Measurements from ENCODE around the gene CDK17. TPM values are rescaled to one million over a fixed set of nuclear protein-coding genes. Genes with fewer than 3 reads are reported as not detected.

CDK17 gene
- total RNA-seq, 1 donor from 2014 or later: 42.8 TPM

DNA sequence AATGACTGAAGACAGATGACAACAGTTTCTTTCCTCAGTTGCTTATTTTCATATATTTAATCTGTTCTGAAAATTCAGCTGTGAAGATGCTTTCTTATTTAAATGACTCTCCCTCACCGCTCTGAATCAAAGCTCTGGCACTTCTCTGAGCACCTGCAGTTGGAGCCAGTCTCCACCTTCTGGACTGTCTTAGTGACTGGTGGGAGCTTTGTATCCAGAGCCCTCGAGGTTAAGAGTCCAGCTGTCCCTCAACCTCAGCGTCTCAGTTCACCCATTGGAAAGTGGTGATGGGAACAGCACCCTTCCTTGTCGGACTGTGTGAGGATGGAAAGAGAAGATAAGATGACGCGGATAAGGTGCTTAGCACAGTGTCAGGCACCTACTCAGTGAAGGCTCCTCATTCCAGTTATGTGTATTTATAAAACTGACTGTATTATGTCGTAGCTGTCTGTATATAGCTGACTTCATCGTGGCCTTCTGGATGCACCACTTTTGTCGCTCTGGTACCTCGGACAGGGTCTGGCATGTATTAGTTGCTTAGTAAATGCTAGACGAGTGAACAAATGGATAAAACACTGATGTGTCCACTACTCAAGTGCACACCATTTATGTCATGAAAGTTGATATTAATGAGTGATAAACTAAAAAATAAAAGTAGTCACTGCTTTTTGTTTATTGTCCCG, 171.5 kb downstream of the CDK17 start:
- no peak overlapping the region for H3K27ac ChIP-seq (ENCODE audit: low read depth, low read length)
- no peaks in the 10 kb centered on the region for H3K9me3 ChIP-seq (ENCODE audit: control insufficient read depth in 3 of 3, low read length in 3 of 3)
- H3K27me3 ChIP-seq (ENCODE audit: control insufficient read depth in 3 of 3, insufficient read depth in 3 of 3, low read length in 3 of 3): no peaks in the 10 kb centered on the region
- H3K4me1 ChIP-seq (ENCODE audit: control insufficient read depth in 3 of 3, insufficient read depth in 3 of 3, low read length in 3 of 3): peaks cover 3 to 11% (median 7%) of the 10 kb centered on the region in 3 donors
- no peak overlapping the region for H3K9ac ChIP-seq (ENCODE audit: low read depth in 1 of 3, low read length in 3 of 3)
- H3K36me3 ChIP-seq (ENCODE audit: control insufficient read depth in 3 of 3, insufficient read depth in 3 of 3, low read length in 3 of 3): peaks cover 4 to 7% (median 5%) of the 10 kb centered on the region in 3 donors
- no peak overlapping the region for H3K4me3 ChIP-seq (ENCODE audit: low read length in 3 of 3)

Small RNA genes within 50 kb of the gene (small RNA-seq; reads per million reads assigned to genes)
- not detected for gene RN7SKP11
- gene RNU4-24P: not detected

Other genes with a start within 250 kb of the CDK17 start
- 9.9 TPM for gene ELK3, start 206.1 kb downstream of the CDK17 start, total RNA-seq
- 2.1 TPM for gene CFAP54, start 89.1 kb upstream of the CDK17 start, total RNA-seq

All from skeletal muscle tissue (tissue), 5 donors.